Coronary artery (tissue), 2 donors: Measurements from ENCODE around the gene ZNF140.

Experiments used
- DNase-seq: peaks from one replicate; pipeline ENCODE4 v3.0.0-alpha.2; 2017; ENCODE audit warnings: low spot score
- H3K27ac ChIP-seq, 2 donors: fragments of 200-600 bp; sonication (generic); one replicate each; pipeline ENCODE4 v1.5.1; 2016 to 2019
- H3K4me3 ChIP-seq: fragments of 200-600 bp; sonication (generic); 2 replicates; pipeline ENCODE4 v1.5.1; 2016; ENCODE audit warnings: mild to moderate bottlenecking, moderate library complexity
- CTCF ChIP-seq: fragments of 200-600 bp; sonication (generic); IDR thresholded peaks from one replicate; pipeline ENCODE4 v1.5.1; 2019; ENCODE audit warnings: antibody characterized with exemption

ZNF140 gene

GRCh38 chr12:133130038-133130807 is 49.5 kb downstream of the ZNF140 start, which contains the start of the genes ZNF10 and ZNF891:
Gene ZNF10, plus strand, starts transcription at chr12:133130627. Its CDS starts 13,866 bp downstream, at chr12:133144493.
Gene ZNF891, minus strand, starts transcription at chr12:133130274. Its CDS starts 8,356 bp downstream, at chr12:133121918.
- Histone ChIP-seq H3K4me3 (peak within 1 kb of the TSS; percentile 90), H3K27ac (peak within 1 kb of the TSS; percentile 73 to 97)
- TF ChIP-seq CTCF, result no peak
- DNase-seq, result peak; percentile 96

- peak overlapping the region; percentile 73 to 97 for H3K27ac ChIP-seq
- DNase-seq, result peak; percentile 75
- peak overlapping the region; percentile 90 for H3K4me3 ChIP-seq
- no peak for TF ChIP-seq CTCF
Observed at GRCh38 chr12:133130808-133131128, 50.0 kb downstream of the ZNF140 start.

- H3K4me3 ChIP-seq, result no peak overlapping the region
- no peak for DNase-seq
- no peak for TF ChIP-seq CTCF
- H3K27ac ChIP-seq, result no peak overlapping the region
Observed at GRCh38 chr12:133135747-133136146, 55.0 kb downstream of the ZNF140 start.

GRCh38 chr12:133145981-133146380 is 65.3 kb downstream of the ZNF140 start:
- DNase-seq, result no peak
- H3K27ac ChIP-seq, result no peak overlapping the region
- H3K4me3 ChIP-seq, result peak overlapping the region; percentile 32
- TF ChIP-seq CTCF, result no peak

GRCh38 chr12:133156125-133156690 is 75.5 kb downstream of the ZNF140 start:
- peak overlapping the region; percentile 38 for H3K4me3 ChIP-seq
- TF ChIP-seq CTCF, result no peak
- DNase-seq, result no peak
- H3K27ac ChIP-seq, result no peak overlapping the region
